SK-N-SH (cell line): ENCODE data around the gene RNASET2. TPM values are rescaled to one million over a fixed set of nuclear protein-coding genes. Genes with fewer than 3 reads are reported as not detected.

Experiments used
- CTCF ChIA-PET: fragments of 300-600, 350-600 bp; formaldehyde crosslinking; extraction: SDS; loops from one replicate; lab custom pipeline; 2021; lab: Yijun Ruan, JAX
- POLR2A ChIA-PET: fragments of 350-600 bp; sonication (Branson Sonifier 250); formaldehyde crosslinking; extraction: SDS; loops from one replicate; lab custom pipeline; 2020; ENCODE audit warnings: antibody characterized with exemption, inconsistent platforms; lab: Yijun Ruan, JAX
- DNase-seq: peaks from one replicate; pipeline ENCODE4 v3.0.0; 2012
- H2AFZ ChIP-seq: fragments of 200-600 bp; sonication (generic); 2 replicates; pipeline ENCODE4 v1.8.1; 2016; ENCODE audit warnings: antibody characterized with exemption, mild to moderate bottlenecking, low read depth
- H3F3A ChIP-seq: fragments of 200-600 bp; sonication (generic); replicated peaks from 2 replicates; pipeline ENCODE3; 2016; ENCODE audit warnings: antibody characterized with exemption, mild to moderate bottlenecking; ENCODE audit not compliant: insufficient read depth
- H3K27ac ChIP-seq, 2 experiments: fragments of 200-500 bp in 1 of 2; fragments of 200-600 bp in 1 of 2; sonication (Bioruptor generic) in 1 of 2; sonication (generic), shearing (Covaris generic) in 1 of 2; 2 replicates each; pipeline versions ENCODE4 v1.5.1 to v1.6.1; 2014 to 2016; ENCODE audit warnings: low read depth in 2 of 2, inconsistent platforms in 1 of 2, low read length in 1 of 2, mild to moderate bottlenecking in 1 of 2, mixed read lengths in 1 of 2
- H3K27me3 ChIP-seq: fragments of 200-600 bp; sonication (generic), shearing (Covaris generic); 2 replicates; pipeline ENCODE4 v1.6.1; 2016; ENCODE audit warnings: mixed run types; ENCODE audit not compliant: insufficient read depth
- H3K36me3 ChIP-seq, 2 experiments: fragments of 200-500 bp in 1 of 2; fragments of 200-600 bp in 1 of 2; sonication (Bioruptor generic) in 1 of 2; sonication (generic) in 1 of 2; replicated peaks in 1 of 2; 2 replicates each; pipeline versions ENCODE3 to v1.5.1; 2014 to 2016; ENCODE audit warnings: low read length in 1 of 2, mild to moderate bottlenecking in 1 of 2; ENCODE audit not compliant: insufficient read depth in 2 of 2, control insufficient read depth in 1 of 2
- H3K4me1 ChIP-seq, 2 experiments: fragments of 200-500 bp in 1 of 2; fragments of 200-600 bp in 1 of 2; sonication (Bioruptor generic) in 1 of 2; sonication (generic), shearing (Covaris generic) in 1 of 2; 2 replicates each; pipeline versions ENCODE4 v1.5.1 to v1.6.1; 2014 to 2016; ENCODE audit warnings: low read depth in 1 of 2, low read length in 1 of 2, mixed run types in 1 of 2; ENCODE audit not compliant: insufficient read depth in 2 of 2, control insufficient read depth in 1 of 2
- H3K4me2 ChIP-seq: fragments of 200-600 bp; sonication (generic), shearing (Covaris generic); 2 replicates; pipeline ENCODE4 v1.6.1; 2017; ENCODE audit warnings: mixed run types
- H3K4me3 ChIP-seq, 2 experiments: fragments of 200-500 bp in 1 of 2; fragments of 200-600 bp in 1 of 2; sonication (Bioruptor generic) in 1 of 2; sonication (generic), shearing (Covaris generic) in 1 of 2; 2 replicates each; pipeline versions ENCODE4 v1.5.1 to v1.8.1; 2014 to 2016; ENCODE audit warnings: low read depth in 2 of 2, inconsistent platforms in 1 of 2, low read length in 1 of 2, mild to moderate bottlenecking in 1 of 2, mixed read lengths in 1 of 2, moderate library complexity in 1 of 2
- H3K79me2 ChIP-seq: fragments of 200-600 bp; sonication (generic); 2 replicates; pipeline ENCODE4 v1.8.1; 2017; ENCODE audit warnings: mild to moderate bottlenecking; ENCODE audit not compliant: insufficient read depth
- H3K9ac ChIP-seq: fragments of 200-600 bp; sonication (generic); 2 replicates; pipeline ENCODE4 v1.6.1; 2017; ENCODE audit warnings: mixed run types
- H3K9me2 ChIP-seq: fragments of 200-600 bp; sonication (generic); 2 replicates; pipeline ENCODE4 v1.6.1; 2017; ENCODE audit warnings: mixed run types
- H3K9me3 ChIP-seq: fragments of 200-600 bp; sonication (generic); 2 replicates; pipeline ENCODE4 v1.6.1; 2017; ENCODE audit warnings: mixed run types, mild to moderate bottlenecking, moderate library complexity
- H4K20me1 ChIP-seq: fragments of 200-600 bp; sonication (generic); 2 replicates; pipeline ENCODE4 v1.6.1; 2017; ENCODE audit warnings: mild to moderate bottlenecking, mixed run types; ENCODE audit not compliant: insufficient read depth
- CTCF ChIP-seq: fragments of 200-600 bp; sonication (generic); IDR thresholded peaks from 2 replicates; pipeline ENCODE4 v1.6.1; 2017; ENCODE audit warnings: antibody characterized with exemption, mild to moderate bottlenecking, moderate library complexity
- EP300 ChIP-seq, 2 experiments: IDR thresholded peaks; 2 replicates each; pipeline versions ENCODE4 v1.4.0 to v1.6.1; 2012; ENCODE audit warnings: borderline replicate concordance in 1 of 2, low read depth in 1 of 2, low read length in 1 of 2
- FOSL2 ChIP-seq: IDR thresholded peaks from 2 replicates; pipeline ENCODE4 v1.4.0; 2012; ENCODE audit warnings: low read depth, mild to moderate bottlenecking, moderate library complexity, borderline replicate concordance
- FOXJ3 ChIP-seq: sonication (generic); formaldehyde crosslinking; IDR thresholded peaks from 2 replicates; pipeline ENCODE4 v1.5.1; 2020; ENCODE audit warnings: mild to moderate bottlenecking, missing genetic modification reagents
- RAD21 ChIP-seq: IDR thresholded peaks from 2 replicates; pipeline ENCODE4 v1.6.1; 2012; ENCODE audit warnings: mild to moderate bottlenecking, low read length
- RCOR1 ChIP-seq: fragments of 150-350 bp; IDR thresholded peaks from 2 replicates; pipeline ENCODE4 v1.6.1; 2017; ENCODE audit warnings: antibody characterized with exemption, low read length
- REST ChIP-seq: IDR thresholded peaks from 2 replicates; pipeline ENCODE4 v1.6.1; 2012; ENCODE audit warnings: mild to moderate bottlenecking, low read depth, low read length, moderate library complexity
- TAF1 ChIP-seq: IDR thresholded peaks from 2 replicates; pipeline ENCODE4 v1.6.1; 2012; ENCODE audit warnings: low read depth, mild to moderate bottlenecking, low read length, moderate library complexity, borderline replicate concordance
- TEAD4 ChIP-seq: IDR thresholded peaks from 2 replicates; pipeline ENCODE4 v1.4.0; 2012; ENCODE audit warnings: mild to moderate bottlenecking, borderline replicate concordance; ENCODE audit not compliant: insufficient read depth
- YY1 ChIP-seq: IDR thresholded peaks from 2 replicates; pipeline ENCODE4 v1.4.0; 2012; ENCODE audit warnings: low read depth, mild to moderate bottlenecking
- WGBS: methylation state at CpG from one replicate; pipeline ENCODE4 v1.1.6; 2017; ENCODE audit warnings: low lambda C conversion rate; 5-methylcytosine and 5-hydroxymethylcytosine counted together
- polyA plus RNA-seq, 3 experiments: library from polyadenylated mRNA; depleted of rRNA; stranded (reverse); fragments of >200 nt; gene quantifications; 2 replicates each; pipeline ENCODE4 v1.2.3, GENCODE V29; 2012
- TF ChIP-seq, protein P1 (sequence below): IDR thresholded peaks from 2 replicates; pipeline ENCODE4; 2012
- TF ChIP-seq, protein P2 (sequence below): IDR thresholded peaks from 2 replicates; pipeline ENCODE4 v1.4.0; 2012; ENCODE audit warnings: low read depth
- TF ChIP-seq, protein P3 (sequence below): fragments of 150-350 bp; IDR thresholded peaks from 2 replicates; pipeline ENCODE4 v1.6.1; 2017; ENCODE audit warnings: antibody characterized with exemption, low read length, low read depth, borderline replicate concordance
- TF ChIP-seq, protein P4 (sequence below): fragments of 150-350 bp; IDR thresholded peaks from 2 replicates; pipeline ENCODE4 v1.6.1; 2016; ENCODE audit warnings: mild to moderate bottlenecking, low read depth, low read length

Gene RNASET2
- polyA plus RNA-seq, 1 of the 3 experiments (the other 2 are of a cell fraction), result 59.2 TPM

DNA sequence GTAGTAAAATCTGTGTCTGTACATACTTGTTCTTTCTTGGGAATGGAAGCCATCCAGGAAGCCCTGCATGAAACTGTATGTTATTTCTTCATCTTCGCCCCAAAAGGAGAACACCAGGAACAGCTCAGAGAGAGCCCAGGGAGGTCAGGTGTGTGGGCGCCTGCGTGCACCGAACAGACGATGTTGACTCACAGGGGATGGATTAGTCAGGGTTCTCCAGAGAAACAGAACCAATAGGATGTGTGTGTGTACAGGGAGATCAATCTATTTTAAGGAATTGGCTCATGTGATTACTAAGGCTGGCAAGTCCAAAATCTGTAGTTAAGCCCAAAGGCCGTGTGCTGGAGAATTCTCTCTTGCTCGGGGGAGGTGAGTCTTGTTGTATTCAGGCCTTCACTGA is 45.7 kb downstream of the RNASET2 start:
- H3K79me2 ChIP-seq, result no peaks in the 10 kb centered on the region
- H3K4me2 ChIP-seq, result no peak overlapping the region
- H3K27me3 ChIP-seq, result no peaks in the 10 kb centered on the region
- H3K36me3 ChIP-seq, result no peaks in the 10 kb centered on the region
- no peaks in the 10 kb centered on the region for H3K9me2 ChIP-seq
- POLR2A ChIA-PET, result no interaction called here
- H3K4me3 ChIP-seq, result no peak overlapping the region
- DNase-seq, result no peak
- H2AFZ ChIP-seq, result no peak overlapping the region
- H3K9me3 ChIP-seq, result no peaks in the 10 kb centered on the region
- 87% methylated on average over 7 of the region's 7 CpGs for WGBS
- CTCF ChIA-PET, result no interaction called here
- TF ChIP-seq, protein P1, sequence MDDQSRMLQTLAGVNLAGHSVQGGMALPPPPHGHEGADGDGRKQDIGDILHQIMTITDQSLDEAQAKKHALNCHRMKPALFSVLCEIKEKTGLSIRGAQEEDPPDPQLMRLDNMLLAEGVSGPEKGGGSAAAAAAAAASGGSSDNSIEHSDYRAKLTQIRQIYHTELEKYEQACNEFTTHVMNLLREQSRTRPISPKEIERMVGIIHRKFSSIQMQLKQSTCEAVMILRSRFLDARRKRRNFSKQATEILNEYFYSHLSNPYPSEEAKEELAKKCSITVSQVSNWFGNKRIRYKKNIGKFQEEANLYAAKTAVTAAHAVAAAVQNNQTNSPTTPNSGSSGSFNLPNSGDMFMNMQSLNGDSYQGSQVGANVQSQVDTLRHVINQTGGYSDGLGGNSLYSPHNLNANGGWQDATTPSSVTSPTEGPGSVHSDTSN, result no peak
- TF ChIP-seq, protein P2, sequence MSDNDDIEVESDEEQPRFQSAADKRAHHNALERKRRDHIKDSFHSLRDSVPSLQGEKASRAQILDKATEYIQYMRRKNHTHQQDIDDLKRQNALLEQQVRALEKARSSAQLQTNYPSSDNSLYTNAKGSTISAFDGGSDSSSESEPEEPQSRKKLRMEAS, result no peak
- TF ChIP-seq REST, result no peak
- TF ChIP-seq TAF1, result no peak
- TF ChIP-seq EP300 (IDR thresholded peaks at IDR 0.05; ENCODE audit: borderline replicate concordance in 1 of 2, low read depth in 1 of 2, low read length in 1 of 2), result no peak
- TF ChIP-seq FOXJ3 (CRISPR knock-in tag), result no peak
- no peak for TF ChIP-seq FOSL2
- no peak for TF ChIP-seq YY1
- TF ChIP-seq, protein P3, sequence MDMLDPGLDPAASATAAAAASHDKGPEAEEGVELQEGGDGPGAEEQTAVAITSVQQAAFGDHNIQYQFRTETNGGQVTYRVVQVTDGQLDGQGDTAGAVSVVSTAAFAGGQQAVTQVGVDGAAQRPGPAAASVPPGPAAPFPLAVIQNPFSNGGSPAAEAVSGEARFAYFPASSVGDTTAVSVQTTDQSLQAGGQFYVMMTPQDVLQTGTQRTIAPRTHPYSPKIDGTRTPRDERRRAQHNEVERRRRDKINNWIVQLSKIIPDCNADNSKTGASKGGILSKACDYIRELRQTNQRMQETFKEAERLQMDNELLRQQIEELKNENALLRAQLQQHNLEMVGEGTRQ, result no peak
- TF ChIP-seq TEAD4, result no peak
- no peak for TF ChIP-seq CTCF
- no peak for TF ChIP-seq RCOR1
- TF ChIP-seq, protein P4, sequence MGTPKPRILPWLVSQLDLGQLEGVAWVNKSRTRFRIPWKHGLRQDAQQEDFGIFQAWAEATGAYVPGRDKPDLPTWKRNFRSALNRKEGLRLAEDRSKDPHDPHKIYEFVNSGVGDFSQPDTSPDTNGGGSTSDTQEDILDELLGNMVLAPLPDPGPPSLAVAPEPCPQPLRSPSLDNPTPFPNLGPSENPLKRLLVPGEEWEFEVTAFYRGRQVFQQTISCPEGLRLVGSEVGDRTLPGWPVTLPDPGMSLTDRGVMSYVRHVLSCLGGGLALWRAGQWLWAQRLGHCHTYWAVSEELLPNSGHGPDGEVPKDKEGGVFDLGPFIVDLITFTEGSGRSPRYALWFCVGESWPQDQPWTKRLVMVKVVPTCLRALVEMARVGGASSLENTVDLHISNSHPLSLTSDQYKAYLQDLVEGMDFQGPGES, result no peak
- TF ChIP-seq RAD21, result no peak
- H4K20me1 ChIP-seq, result no peaks in the 10 kb centered on the region
- no peaks in the 10 kb centered on the region for H3K4me1 ChIP-seq
- H3K27ac ChIP-seq, result no peak overlapping the region
- H3K9ac ChIP-seq, result no peak overlapping the region
- no peaks in the 10 kb centered on the region for H3F3A ChIP-seq
